Spleen (tissue), 11 donors: ENCODE measurements around the gene BRD1. TPM values are rescaled to one million over a fixed set of nuclear protein-coding genes. Genes with fewer than 3 reads are reported as not detected.
A peak's percentile ranks its signal among the peaks of the same experiment; 100 is the strongest.

Experiments
- DNase-seq: peaks from one replicate; pipeline ENCODE4 v3.0.0-alpha.2; 2020
- H3K27ac ChIP-seq, 8 donors: fragments of 200-600 bp; sonication (generic) in 7 of 8; 1 replicate in 4 of 8; 2 replicates in 4 of 8; pipeline versions ENCODE4 v1.5.0 to v1.8.0; 2016 to 2021; ENCODE audit warnings: inconsistent platforms in 4 of 8, mild to moderate bottlenecking in 4 of 8, moderate library complexity in 1 of 8
- H3K27me3 ChIP-seq, 7 donors: fragments of 200-600 bp; sonication (generic) in 6 of 7; replicated peaks in 1 of 7; 1 replicate in 4 of 7; 2 replicates in 3 of 7; pipeline versions ENCODE4 v1.5.0 to v1.8.0; 2016 to 2021; ENCODE audit warnings: inconsistent platforms in 3 of 7, mild to moderate bottlenecking in 1 of 7
- H3K36me3 ChIP-seq, 6 donors: fragments of 200-600 bp; sonication (generic) in 5 of 6; 1 replicate in 4 of 6; 2 replicates in 2 of 6; pipeline versions ENCODE4 v1.5.0 to v1.8.0; 2016 to 2021; ENCODE audit warnings: inconsistent platforms in 2 of 6
- H3K4me1 ChIP-seq, 6 donors: fragments of 200-600 bp; sonication (generic) in 5 of 6; 1 replicate in 3 of 6; 2 replicates in 3 of 6; pipeline versions ENCODE4 v1.5.0 to v1.8.0; 2016 to 2021; ENCODE audit warnings: inconsistent platforms in 3 of 6
- H3K4me3 ChIP-seq, 8 donors: fragments of 200-600 bp; sonication (generic) in 7 of 8; 1 replicate in 4 of 8; 2 replicates in 4 of 8; pipeline versions ENCODE4 v1.5.0 to v1.8.0; 2016 to 2021; ENCODE audit warnings: inconsistent platforms in 4 of 8, mild to moderate bottlenecking in 4 of 8, moderate library complexity in 2 of 8
- H3K9me3 ChIP-seq, 8 donors: fragments of 200-600 bp; sonication (generic) in 7 of 8; 1 replicate in 4 of 8; 2 replicates in 4 of 8; pipeline versions ENCODE4 v1.5.0 to v1.8.0; 2016 to 2021; ENCODE audit warnings: inconsistent platforms in 4 of 8
- CTCF ChIP-seq, 11 experiments: fragments of 200-600 bp in 7 of 11; fragments of 450-650 bp in 4 of 11; sonication (generic) in 4 of 11; IDR thresholded peaks in 8 of 11; conservative IDR thresholded peaks in 3 of 11; 1 replicate in 7 of 11; 2 replicates in 4 of 11; pipeline versions ENCODE4 v1.4.0 to v1.8.0; 2016 to 2021; ENCODE audit warnings: antibody characterized with exemption in 11 of 11, inconsistent platforms in 4 of 11, mild to moderate bottlenecking in 1 of 11
- POLR2A ChIP-seq, 3 donors: fragments of 450-650 bp; IDR thresholded peaks; one replicate each; pipeline ENCODE4 v1.5.1; 2017; ENCODE audit warnings: antibody characterized with exemption in 3 of 3, mild to moderate bottlenecking in 1 of 3
- POLR2AphosphoS5 ChIP-seq, 3 donors: sonication (generic); formaldehyde crosslinking; IDR thresholded peaks; one replicate each; pipeline ENCODE4 v1.5.1; 2017; ENCODE audit warnings: antibody characterized with exemption in 3 of 3
- WGBS, 5 donors: extraction: QIAGEN DNeasy Blood & Tissue Kit in 3 of 5; methylation state at CpG; one replicate each; pipeline versions ENCODE4 v1.1.5 to v1.1.7; 2013 to 2018; 5-methylcytosine and 5-hydroxymethylcytosine counted together
- intact Hi-C: fragments of 100-400 bp; cut with DNase I; formaldehyde crosslinking; loops from one replicate; pipeline ENCODE4 v1.15.0; 2023; ENCODE audit warnings: low total_unique reads
- polyA plus RNA-seq, 3 donors: library from polyadenylated mRNA; stranded (reverse); fragments of 200-250 nt; gene quantifications; one replicate each; pipeline ENCODE4 v1.2.1, GENCODE V29; 2013
- total RNA-seq, 7 donors: library from RNA; depleted of rRNA in 3 of 7; stranded (reverse); fragments of >200 nt in 3 of 7; fragmentation: NEBNext Ultra II Directional in 4 of 7; extraction: Animal tissue kit (Norgen Biotek cat#: 25700) in 4 of 7; gene quantifications; one replicate each; pipeline versions ENCODE4 v1.1.0 to v1.2.1, GENCODE V29; 2016 to 2021
- donor health status: healthy with polysubstance abuse.
- donor health status: DM: no; HTN: no; CAD: no; lungs with moderate emphysema.
- donor health status: DM: no; HTN: no; CAD: no.
- donor health status: Bipolar disorder and iron deficiency.
- donor health status: healthy.
- donor health status: DM: no; HTN: no; CAD: no.
- donor health status: DM: yes; HTN: yes; CAD: no.

Gene BRD1
- total and polyA plus RNA-seq, 10 donors: 14.2 to 59.6 (median 37.4) TPM

- H3K27ac ChIP-seq: no peak overlapping the region
- no peaks in the 10 kb centered on the region for H3K4me1 ChIP-seq
- H3K9me3 ChIP-seq: no peaks in the 10 kb centered on the region
- H3K27me3 ChIP-seq: peaks cover 0 to 43% (median 0%) of the 10 kb centered on the region in 7 donors
- peak; percentile 53 for DNase-seq
- intact Hi-C loops: no loop called here
- 71 to 88% (median 78%) methylated on average over 15 to 25 of the region's 25 CpGs for WGBS, 5 donors
- H3K4me3 ChIP-seq: no peak overlapping the region
- no peaks in the 10 kb centered on the region for H3K36me3 ChIP-seq
- no peak for TF ChIP-seq POLR2A (IDR thresholded peaks at IDR 0.05)
- no peak for TF ChIP-seq CTCF (IDR thresholded peaks at IDR 0.05 in 8 of 11, conservative IDR thresholded peaks at IDR 0.05 in 3 of 11)
- no peak for TF ChIP-seq POLR2AphosphoS5 (IDR thresholded peaks at IDR 0.05)
Measured at GRCh38 chr22:49754696-49755630, 72.7 kb downstream of the BRD1 start.

GRCh38 chr22:49753961-49754695 is 73.5 kb downstream of the BRD1 start:
- Histone ChIP-seq H3K36me3 (no peaks in the 10 kb centered on the region), H3K27ac (no peak overlapping the region), H3K9me3 (no peaks in the 10 kb centered on the region), H3K4me1 (no peaks in the 10 kb centered on the region), H3K27me3 (peaks cover 0 to 52% (median 7%) of the 10 kb centered on the region in 7 donors), H3K4me3 (no peak overlapping the region)
- intact Hi-C loops: no loop called here
- WGBS, 5 donors: 80 to 95% (median 85%) methylated on average over 8 to 20 of the region's 20 CpGs
- no peak for TF ChIP-seq POLR2AphosphoS5 (IDR thresholded peaks at IDR 0.05)
- no peak for TF ChIP-seq POLR2A (IDR thresholded peaks at IDR 0.05)
- no peak for TF ChIP-seq CTCF (IDR thresholded peaks at IDR 0.05 in 8 of 11, conservative IDR thresholded peaks at IDR 0.05 in 3 of 11)
- no peak for DNase-seq

- intact Hi-C loops: no loop called here
- 87 to 93% (median 89%) methylated on average over 20 of the region's 20 CpGs for WGBS, 5 donors
- TF ChIP-seq POLR2AphosphoS5 (IDR thresholded peaks at IDR 0.05): no peak
- no peak for TF ChIP-seq POLR2A (IDR thresholded peaks at IDR 0.05)
- no peak for TF ChIP-seq CTCF (IDR thresholded peaks at IDR 0.05 in 8 of 11, conservative IDR thresholded peaks at IDR 0.05 in 3 of 11)
- H3K4me1 ChIP-seq: no peaks in the 10 kb centered on the region
- H3K27me3 ChIP-seq: peaks cover 0 to 59% (median 7%) of the 10 kb centered on the region in 7 donors
- H3K36me3 ChIP-seq: no peaks in the 10 kb centered on the region
- no peak for DNase-seq
- H3K9me3 ChIP-seq: peaks cover 0 to 3% (median 0%) of the 10 kb centered on the region in 8 donors
- no peak overlapping the region for H3K27ac ChIP-seq
- no peak overlapping the region for H3K4me3 ChIP-seq
Measured at GRCh38 chr22:49753276-49753890, 74.3 kb downstream of the BRD1 start.
